CD1c-positive myeloid dendritic cell (primary cell): Measurements from ENCODE around the gene NARF.
"Not testable (repeated sequence)": the region's sequence is repeated elsewhere in the genome, so short reads cannot be mapped to it uniquely, and the experiment has no call there.

Source experiments
- DNase-seq: peaks from one replicate; pipeline ENCODE4 v3.0.0-alpha.2; 2016; ENCODE audit errors: extremely low spot score

Gene NARF

DNA sequence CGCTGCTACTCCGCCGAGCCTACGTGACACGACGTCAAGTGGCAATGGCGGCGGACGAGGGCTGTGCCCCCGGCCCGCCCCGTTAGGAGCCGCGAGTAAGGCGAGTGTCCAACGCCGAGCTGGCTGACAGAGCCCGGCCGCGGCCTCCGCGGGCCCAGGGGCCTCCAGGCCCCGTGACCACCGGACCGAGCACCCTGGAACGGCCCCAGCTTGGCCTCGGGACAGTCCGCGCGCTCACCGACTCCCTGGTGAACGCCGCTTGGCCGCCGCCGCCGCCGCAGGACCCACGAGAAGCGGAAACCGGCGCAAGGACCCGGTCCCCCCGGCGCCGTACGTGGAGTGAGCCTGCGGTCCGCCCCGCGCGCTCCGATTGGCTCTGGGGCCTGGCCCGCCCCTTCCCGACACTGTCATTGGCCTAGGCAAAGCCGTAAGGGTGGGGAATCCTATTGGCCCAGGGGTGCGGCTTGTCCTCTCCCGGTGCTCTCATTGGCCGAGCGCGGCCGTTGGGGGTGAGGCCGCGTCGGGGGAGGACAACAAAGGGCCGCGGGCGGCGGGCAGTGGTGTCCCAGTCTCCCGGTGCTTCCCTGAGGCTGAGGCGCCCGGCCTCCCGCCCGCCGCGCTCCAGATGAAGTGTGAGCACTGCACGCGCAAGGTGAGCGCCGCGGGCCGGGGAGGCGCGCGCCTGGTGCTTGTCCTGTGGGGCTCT, at the start of gene NARF:
Gene NARF, plus strand, starts transcription at position 563 of the 706 bp plus-strand sequence. Its CDS starts 63 bp downstream, at position 626.
- peak; percentile 99 for DNase-seq

DNA sequence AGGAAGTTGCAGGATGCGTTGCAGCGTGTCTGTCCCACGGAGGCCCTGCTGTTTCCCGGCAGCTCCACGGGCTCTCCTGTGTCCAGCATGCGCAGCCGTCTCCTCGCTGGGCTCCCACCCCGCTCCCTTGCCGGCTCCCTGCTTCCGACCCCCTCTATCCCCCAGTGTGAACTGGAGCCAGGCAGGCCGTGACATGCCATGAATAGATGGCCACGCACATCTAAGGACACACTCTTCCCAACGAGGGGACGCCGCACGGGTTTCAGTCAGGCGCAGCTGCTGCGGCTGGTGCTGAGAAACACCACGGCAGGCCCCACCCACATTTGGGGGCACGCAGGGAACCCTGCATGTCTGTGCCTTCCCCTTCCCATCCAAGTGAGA, 49.6 kb upstream of the NARF start:
- no peak for DNase-seq

DNA sequence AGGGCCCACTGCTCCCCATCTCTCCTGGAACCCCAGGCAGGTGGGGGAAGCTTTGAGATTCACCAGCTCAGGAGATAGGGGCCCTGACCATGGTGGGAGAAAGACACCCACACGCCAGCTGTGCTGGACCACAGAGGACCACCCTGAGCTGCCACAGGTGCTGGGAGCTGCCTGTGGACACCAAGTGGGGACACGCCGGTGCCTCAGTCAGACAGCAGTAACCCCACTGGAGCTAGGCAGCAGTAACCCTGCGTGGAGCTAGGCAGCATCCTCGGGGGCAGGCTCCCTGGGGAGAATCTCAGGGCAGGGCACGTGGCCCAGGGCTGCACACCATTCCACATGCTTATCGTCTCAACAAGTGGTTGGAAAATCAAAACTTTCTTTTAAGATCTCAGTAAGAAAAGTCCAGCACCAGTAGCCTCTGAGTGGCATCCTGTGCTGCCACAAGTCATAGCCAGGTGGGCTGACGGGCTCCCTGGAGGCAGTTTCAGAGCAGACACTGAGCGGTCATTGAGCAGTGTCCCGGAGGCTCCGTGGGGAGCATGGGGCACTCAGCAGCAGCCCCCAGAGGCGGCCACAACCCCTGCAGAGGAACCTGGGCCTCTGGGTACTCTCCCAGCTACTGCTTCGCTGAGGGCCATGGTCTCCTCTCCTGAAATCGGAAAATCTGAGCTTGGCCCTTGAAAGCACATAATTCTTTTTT, 48.4 kb upstream of the NARF start:
- DNase-seq, result no peak

DNA sequence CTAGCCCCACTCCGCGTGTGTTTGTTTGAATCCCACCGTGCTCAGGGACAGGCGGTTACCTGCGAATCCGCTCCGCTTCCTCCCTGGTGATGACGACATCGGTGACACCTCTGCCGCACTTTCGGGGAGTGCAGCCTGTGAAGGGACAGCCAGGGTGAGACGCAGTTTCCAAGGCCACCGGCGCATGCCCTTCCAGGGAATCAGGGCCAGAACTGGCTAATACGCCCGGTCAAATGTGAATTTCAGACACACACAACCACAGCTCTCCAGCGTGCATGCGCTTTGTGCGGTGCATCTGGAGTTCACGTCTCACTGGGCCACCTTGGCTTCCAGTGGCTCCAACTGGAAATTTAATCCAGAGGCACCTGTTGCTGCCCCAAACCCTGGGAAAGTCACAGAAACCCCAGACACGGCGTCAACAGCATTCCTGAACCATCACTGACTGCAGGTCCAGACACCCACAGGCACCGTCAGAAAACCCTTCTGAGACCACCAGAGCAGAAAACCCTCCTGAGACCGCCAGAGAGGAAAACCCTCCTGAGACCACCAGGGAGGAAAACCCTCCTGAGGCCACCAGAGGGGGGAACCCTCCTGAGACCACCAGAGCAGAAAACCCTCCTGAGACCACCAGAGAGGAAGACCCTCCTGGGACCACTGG, 47.0 kb upstream of the NARF start:
- no peak for DNase-seq

DNA sequence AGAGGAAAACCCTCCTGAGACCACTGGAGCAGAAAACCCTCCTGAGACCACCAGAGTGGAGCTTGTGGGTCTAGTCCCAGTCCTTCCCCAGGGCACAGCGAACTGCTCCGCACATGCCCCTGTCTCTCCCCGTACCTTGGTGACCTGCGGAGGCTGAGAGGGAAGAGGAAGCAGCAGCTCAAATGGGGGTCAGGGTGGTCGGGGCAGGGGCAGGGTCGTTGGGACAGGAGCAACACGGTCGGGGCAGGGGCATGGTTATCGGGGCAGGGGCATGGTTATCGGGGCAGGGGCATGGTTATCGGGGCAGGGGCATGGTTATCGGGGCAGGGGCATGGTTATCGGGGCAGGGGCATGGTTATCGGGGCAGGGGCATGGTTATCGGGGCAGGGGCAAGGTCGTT, 46.5 kb upstream of the NARF start:
- not testable (repeated sequence) for DNase-seq

DNA sequence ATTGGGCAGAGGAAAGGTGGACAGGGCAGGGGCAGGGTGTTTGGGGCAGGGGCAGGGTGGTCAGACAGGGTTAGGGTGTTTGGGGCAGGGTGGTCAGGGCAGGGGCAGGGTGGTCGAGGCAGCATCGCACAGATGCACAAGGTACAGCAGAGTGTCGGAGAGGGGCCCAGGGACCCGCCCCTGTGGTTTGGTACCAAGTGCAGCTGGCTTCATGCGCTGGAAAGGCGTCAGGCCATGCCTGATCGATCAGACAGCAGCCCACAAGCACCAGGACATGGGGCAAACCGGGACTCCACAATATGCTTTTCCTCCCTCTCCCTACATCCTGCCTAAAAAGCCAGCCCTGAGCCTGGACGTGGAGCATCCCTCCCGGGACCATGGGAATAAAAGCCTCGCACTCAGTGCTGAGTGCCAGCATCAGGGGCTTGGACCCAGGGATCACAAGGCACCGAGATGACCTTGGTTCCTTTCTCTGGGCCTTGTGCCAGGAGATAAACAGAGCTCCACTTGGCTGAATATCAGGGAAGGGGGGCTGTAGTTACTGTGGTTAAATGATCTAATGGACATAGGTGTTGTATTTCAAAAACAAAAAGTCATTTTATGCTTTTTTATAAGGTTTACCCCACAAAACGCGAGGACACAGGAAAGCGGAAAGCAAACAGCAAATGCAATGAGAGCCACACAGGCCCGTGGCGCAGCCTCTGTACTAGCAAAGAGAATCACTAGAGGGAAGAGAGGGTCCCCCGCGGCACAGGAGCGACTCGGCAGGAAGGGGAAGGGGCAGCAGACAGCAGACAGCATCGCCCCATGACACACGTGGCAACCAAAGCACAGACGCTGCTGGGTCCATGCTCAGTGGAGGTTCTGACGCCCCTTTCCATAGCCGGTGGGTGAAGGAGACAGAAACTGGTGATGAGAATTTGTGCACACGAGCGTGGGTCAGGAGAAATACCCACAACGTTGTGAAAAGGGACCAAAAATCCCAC, 45.7 kb upstream of the NARF start:
- no peak for DNase-seq

DNA sequence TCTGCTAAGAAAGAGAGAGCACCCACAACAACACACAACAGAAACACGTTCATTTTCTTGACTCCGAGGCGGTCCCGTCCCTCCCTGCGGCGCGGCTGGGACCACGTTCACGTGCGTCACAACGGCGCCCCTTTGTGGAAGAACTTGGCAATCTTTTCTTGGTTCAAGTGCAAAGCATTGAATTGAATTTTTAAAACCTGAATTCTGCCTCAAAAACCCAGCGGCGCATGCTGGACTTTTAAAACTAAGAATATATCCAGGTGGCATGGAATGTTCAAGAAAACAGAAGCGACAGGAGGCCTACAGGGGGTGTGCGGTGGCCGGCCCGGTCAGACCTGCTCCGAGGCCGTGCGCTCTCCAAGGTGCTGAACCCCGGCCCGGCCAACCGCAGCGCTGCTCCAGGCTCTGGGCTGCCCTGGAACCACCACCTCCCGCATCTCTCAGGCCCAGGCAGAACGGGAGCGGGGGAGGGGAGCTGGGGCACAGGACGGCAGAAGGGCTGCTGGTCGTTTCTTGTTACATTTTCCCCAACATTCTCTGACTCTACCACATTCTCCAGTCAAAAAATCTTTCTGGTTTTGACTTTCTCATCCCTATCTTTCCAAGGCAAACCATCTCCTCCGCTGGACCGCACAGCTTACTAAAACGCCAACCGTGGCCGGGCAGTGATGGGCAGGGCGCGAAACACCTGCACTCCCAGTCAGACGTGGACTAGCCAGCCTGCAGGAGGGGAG, 43.8 kb upstream of the NARF start:
- peak; percentile 79 for DNase-seq

DNA sequence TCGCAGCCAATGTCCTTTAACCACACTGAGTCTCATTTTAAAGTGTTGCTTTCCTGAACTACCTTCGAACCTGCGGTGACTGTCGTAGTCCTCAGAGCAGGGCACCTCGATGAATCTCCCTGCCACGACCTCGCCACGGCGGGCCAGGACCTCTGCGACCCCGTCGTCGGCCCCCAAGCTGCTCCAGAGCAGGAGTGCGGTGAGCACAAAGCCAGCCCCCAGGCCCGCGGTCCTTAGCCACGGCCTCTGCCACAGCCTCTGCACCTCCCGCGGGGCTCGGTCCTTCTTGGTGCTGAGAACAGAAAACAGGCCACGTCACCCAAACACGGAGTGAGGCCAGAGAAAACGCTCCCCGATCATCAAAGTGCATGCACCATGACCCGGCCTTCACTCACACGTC, 43.2 kb upstream of the NARF start:
- DNase-seq, result no peak

DNA sequence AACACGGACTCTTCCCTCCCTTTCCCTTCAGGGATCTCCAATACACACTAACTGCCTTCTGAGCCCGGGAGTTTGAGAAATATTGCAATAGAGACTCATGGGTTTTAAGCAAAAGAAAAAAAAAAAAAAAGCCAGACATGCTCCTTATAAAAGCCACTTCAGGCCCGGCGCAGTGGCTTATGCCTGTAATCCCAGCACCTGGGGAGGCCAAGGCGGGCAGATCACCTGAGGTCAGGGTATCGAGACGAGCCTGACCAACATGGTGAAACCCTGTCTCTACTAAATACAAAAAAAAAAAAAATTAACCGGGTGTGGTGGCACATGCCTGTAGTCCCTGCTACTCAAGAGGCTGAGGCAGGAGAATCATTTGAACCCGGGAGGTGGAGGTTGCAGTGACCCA, 42.8 kb upstream of the NARF start:
- DNase-seq, result no peak

DNA sequence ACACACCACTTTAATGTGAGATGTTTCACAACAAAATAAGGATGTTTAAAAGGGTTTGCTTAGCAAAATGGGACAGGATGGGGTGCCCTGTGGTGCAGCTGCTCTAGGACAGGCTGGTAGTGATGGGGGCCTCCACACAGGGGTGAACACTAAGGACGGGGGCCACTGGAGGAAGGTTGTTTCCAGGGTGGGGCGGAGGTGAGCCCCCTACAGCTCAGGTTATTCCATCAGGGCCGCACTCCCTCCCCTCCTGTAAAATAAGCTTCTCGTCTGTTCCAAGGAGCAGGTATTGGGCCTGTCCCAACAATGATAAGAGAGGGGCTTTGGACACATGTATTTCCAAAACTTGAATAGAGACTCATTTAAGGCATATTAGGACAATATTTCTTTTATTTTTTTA, 42.3 kb upstream of the NARF start:
- no peak for DNase-seq

DNA sequence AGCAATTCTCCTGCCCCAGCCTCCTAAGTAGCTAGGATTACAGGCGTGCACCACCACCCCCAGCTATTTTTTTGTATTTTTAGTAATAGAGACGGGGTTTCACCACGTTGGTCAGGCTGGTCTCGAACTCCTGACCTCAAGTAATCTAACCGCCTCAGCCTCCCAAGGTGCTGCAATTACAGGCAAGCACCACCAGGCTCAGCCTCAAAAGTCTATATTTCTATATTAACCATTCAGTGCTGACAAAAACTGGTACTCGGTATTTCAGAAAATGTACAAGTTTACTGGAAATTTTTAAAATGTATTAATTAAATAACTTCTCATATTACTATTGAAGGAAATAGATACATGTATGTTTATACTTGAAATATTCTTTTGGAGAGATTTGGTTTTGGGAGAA, 41.8 kb upstream of the NARF start:
- DNase-seq, result peak; percentile 11

DNA sequence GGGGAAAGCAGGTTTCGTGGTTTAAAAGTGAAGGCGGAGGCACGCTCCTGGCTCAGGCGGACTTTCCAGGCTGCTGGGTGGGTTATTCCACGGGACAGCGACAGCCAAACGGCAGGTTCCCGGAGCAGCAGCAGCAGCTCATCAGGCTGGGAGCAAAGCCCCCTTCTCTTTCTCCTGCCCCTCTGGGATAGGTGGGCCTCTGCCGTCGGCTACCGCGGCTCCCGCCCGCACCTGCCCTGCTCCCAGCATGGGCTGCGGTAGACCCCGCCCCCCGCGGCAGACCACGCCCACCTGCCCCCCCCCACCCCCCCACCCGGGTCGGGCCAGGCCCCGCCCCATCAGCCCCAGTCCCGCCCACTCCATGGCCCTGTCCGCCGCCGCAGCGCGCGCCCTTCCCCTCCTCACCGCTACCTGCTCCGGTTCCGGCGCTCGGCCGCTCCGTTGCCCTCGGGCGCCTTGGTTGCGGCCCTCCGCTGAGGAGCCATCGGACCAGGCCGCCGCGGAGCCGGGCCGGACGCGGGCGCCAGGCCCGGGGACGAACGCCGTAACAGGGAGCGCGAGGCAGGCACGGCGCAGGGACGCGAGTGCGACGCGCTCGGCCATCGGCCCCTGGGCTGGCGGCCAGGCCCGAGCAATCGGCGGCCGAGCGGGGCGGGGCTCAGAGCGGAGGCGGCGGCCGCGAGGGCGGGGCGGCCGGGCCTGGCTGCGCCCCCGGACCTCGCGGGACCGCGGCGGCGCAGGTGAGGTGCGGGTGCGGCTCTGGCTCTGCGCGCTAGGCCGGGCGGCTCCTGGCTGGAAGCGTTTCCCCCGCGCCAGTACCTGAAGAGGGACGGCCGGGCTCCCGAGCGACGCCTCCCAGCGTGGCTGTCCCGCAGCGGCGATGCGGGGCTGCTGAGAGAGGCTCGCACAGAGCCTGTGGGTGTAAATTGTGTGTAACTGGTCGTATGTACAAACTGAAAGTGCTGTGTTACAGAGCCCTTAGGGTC, 40.2 kb upstream of the NARF start, which contains the start of the genes HEXD and OGFOD3:
Gene HEXD, plus strand, starts transcription at position 347 of the 986 bp plus-strand sequence. CDS start 1,453 bp downstream, outside the sequence.
Gene OGFOD3, minus strand, starts transcription at position 586 of the 986 bp plus-strand sequence. Its CDS starts 101 bp downstream, at position 485.
- peak; percentile 92 for DNase-seq

DNA sequence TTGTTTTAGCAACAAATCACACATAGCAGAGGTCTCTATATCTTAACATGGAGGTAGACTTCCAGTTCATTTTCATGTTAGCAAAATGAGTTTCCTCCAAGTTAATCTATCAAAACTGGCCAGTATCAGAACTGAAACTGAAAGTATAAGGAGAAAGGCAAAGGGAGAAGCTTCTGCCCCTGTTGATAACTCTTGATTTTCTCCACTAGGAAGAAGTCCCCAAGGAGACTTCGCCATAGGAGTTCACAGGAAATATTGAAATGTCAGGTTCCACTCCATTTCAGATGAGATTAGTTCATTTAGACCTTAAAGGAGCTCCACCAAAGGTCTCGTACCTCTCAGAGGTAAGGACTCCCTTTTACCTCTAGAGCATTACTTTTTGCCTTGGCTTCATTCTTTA, 39.0 kb upstream of the NARF start:
- peak; percentile 37 for DNase-seq

DNA sequence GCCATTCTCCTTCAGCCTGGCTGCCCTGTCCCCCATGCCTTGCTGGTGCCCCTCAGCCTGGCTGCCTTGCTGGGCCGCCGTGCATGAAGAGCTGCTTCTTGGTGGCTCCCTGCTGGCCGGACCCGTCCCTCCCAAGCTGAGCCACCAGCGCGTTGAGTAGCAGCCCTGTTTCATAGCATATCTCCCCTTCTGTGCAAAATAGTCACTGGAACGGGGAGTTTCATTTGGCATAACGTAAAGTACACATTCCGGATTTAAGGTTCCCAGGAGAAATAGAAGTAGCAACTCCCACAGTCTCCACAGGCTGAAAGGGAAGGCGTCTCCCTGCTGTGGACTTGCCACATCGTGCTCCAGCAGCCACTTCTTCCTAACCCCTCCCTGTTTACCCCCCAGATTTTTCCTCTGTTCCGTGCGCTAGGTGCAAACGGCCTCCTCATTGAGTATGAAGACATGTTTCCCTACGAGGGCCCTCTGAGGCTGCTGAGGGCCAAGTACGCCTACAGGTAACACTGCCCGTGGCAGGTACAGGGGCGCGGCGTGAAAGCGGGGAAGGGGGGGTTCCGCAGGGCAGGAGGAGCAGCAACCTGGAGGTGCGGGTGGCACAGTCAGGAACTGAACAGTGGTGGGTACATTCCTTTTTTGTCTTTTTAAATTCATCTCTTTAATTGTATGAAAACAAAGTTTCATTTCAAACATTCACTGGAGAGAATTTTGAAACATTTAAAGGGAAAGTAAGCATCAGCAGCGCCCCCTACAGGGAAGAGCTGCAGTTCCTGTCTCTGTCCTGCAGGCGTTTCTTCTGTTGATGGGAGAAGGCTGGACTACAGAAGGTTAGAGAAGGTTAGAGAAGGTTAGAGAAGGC, 34.3 kb upstream of the NARF start:
- DNase-seq, result peak; percentile 79

DNA sequence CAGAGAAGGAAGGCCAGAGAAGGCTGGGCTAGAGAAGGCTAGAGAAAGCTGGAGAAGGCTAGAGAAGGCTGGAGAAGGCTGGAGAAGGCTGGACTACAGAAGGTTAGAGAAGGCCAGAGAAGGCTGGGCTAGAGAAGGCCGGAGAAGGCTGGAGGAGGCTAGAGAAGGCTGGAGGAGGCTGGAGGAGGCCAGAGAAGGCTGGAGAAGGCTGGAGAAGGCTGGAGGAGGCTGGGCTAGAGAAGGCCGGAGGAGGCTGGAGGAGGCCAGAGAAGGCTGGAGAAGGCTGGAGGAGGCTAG, 33.7 kb upstream of the NARF start:
- DNase-seq, result no peak

DNA sequence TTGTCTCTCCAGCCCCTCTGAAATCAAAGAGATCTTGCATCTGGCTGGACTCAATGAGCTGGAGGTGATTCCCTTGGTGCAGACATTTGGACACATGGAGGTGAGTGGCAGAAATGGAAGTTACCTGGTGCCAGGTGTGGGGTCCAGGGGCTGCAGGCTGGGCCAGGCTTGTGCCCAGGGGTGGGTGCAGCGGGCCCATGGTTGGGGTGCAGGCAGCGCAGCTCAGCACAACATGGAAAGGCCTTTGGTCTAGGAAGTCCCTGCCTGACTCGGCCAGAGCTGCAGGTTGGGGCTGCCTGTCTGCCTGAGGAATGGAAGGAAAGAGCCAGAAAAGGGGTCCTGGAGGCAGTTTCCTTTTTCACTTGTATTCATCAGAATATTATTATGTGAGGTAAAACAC, 30.0 kb upstream of the NARF start:
- DNase-seq, result no peak

DNA sequence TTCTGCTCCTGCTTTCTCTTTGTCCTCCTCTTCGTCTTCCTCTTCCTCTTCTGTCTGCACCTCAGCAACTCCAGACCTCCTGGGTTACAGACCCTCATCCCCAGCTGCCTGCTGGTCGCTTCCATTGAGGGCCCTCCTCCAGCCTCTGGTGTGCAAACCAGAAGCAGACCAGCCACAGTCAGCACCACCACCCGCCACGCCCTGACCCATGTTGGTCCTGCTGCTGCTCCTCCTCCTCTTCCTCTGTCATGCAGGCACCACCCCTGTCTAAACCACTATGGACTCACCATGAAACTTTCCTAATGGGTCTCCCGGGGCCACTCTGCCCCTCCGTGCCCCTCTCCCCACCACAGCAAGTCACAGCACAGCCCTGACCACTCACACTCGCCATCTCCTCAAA, 28.7 kb upstream of the NARF start:
- DNase-seq, result no peak

DNA sequence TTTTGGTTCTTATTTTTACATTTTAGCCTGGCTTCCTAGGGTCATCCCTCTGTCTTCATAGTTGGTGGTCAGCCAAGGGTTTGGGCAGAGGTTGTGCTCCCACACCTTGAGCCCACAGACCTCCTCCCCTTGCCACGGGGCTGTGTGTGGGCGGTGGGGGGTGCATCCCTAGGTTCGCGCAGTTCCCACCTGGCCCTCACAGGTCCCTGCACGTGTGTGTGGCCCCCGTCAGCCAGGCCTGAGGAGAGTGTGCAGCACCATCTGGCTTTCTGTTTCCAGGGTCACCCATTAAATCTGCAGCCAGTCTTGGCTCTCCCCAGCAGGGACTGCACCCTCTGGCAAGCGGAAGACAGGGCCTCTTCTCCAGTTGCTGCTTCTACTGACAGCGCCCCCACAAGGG, 26.5 kb upstream of the NARF start:
- DNase-seq, result no peak
